SJCRH30 (cell line): ENCODE data around the gene GRB7. TPM values are rescaled to one million over a fixed set of nuclear protein-coding genes. Genes with fewer than 3 reads are reported as not detected.
"Not testable (repeated sequence)": the region's sequence is repeated elsewhere in the genome, so short reads cannot be mapped to it uniquely, and the experiment has no call there.

ENCODE experiments used
- DNase-seq, 2 experiments: peaks; one replicate each; pipeline ENCODE4 v3.0.0-alpha.2; 2015 to 2020
- H3K27ac ChIP-seq: fragments of 250-450 bp; sonication (Bioruptor Pico); 2 replicates; pipeline ENCODE4 v1.5.1; 2020; ENCODE audit warnings: mild to moderate bottlenecking, moderate library complexity
- H3K27me3 ChIP-seq: fragments of 250-450 bp; sonication (Bioruptor Pico); 2 replicates; pipeline ENCODE4 v1.5.1; 2020; ENCODE audit warnings: mild to moderate bottlenecking, moderate library complexity
- H3K36me3 ChIP-seq: fragments of 250-450 bp; sonication (Bioruptor Pico); 2 replicates; pipeline ENCODE4 v1.5.1; 2020; ENCODE audit warnings: mild to moderate bottlenecking, moderate library complexity
- H3K4me1 ChIP-seq: fragments of 250-450 bp; sonication (Bioruptor Pico); 2 replicates; pipeline ENCODE4 v1.5.1; 2020; ENCODE audit warnings: mild to moderate bottlenecking, moderate library complexity
- H3K4me3 ChIP-seq: fragments of 250-450 bp; sonication (Bioruptor Pico); 2 replicates; pipeline ENCODE4 v1.5.1; 2020; ENCODE audit warnings: mild to moderate bottlenecking, moderate library complexity
- H3K9me3 ChIP-seq: fragments of 250-450 bp; sonication (Bioruptor Pico); replicated peaks from 2 replicates; pipeline ENCODE4 v1.5.1; 2020; ENCODE audit warnings: mild to moderate bottlenecking, moderate library complexity
- total RNA-seq: library from RNA; depleted of rRNA; stranded (reverse); fragments of >200 nt; shearing (Covaris generic); gene quantifications from 2 replicates; pipeline ENCODE4 v1.2.3, GENCODE V29; 2014

The GRB7 gene
- total RNA-seq, 1 experiment from 2014 or later, result not detected

DNA sequence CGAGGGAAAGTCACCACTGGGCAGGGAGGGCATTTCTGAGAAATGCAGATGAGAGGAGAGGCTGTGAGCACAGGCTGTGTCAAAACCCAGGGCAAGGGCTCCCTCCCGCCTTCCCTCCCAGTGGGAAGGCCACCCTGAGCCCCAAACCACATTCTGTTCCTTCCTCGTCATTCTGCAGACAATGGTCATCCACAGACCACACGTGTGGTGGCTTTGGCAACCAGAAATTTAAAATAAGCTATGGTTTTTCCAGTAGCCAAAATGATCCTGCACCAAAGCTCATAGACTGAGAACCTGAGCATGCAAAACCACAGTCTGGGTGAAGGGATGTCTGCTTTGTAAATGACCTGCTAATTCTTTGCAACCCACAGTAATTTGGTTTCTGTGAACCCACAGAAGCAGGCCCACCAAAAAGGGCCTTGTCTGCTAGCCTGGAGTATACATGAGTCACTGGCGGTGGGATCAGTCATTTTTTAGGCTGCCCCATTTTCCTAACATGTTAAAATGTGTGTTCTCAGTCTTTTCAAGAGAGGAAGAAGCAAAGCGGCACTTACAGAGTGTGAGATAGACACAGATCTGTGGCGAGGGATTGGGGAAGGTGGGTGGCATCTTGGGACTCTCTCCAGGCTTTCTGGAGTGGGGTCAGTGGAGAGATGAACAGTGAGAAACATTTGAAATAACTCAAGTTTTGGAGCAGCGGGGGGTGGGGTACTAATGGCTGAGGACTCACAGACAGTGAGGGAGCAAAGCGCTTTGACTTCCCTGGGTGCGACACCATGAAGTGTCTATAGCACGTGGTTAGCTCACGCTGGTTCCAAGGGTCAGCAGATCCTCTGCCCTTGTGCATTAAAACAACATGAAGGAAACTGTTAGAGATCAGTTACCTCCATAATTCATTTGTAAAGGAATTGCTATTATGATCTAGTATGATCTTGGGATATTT, 20.5 kb downstream of the GRB7 start:
- no peak for DNase-seq
- no peak overlapping the region for H3K4me3 ChIP-seq
- H3K27me3 ChIP-seq, result peaks cover 8% of the 10 kb centered on the region; the same call in 1 of the 2 replicates
- peaks cover 9% of the 10 kb centered on the region; the same call in 1 of the 2 replicates for H3K4me1 ChIP-seq
- H3K9me3 ChIP-seq, result no peaks in the 10 kb centered on the region
- H3K36me3 ChIP-seq, result no peaks in the 10 kb centered on the region
- H3K27ac ChIP-seq, result no peak overlapping the region

DNA sequence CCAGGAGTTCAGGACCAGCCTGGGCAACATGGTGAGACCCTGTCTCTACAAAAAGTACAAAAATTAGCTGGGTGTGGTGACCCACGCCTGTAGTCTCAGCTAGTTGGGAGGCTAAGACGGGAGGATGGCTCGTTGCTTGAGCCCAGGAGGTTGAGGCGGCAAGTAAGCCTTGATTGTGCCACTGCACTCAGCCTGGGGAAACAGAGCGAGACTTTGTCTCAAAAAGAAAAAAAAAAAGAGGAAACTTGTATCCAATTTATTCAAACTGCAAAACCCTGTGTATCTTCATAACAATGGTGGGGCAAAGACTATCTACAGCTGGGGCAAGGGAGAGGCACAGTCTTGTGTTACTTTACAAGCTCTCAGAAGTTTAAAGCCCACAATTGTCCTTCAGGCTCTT, 21.5 kb downstream of the GRB7 start:
- H3K4me3 ChIP-seq, result no peak overlapping the region
- H3K27ac ChIP-seq, result no peak overlapping the region
- H3K9me3 ChIP-seq, result no peaks in the 10 kb centered on the region
- DNase-seq, result no peak
- H3K36me3 ChIP-seq, result no peaks in the 10 kb centered on the region
- peaks cover 14% of the 10 kb centered on the region; the same call in 1 of the 2 replicates for H3K4me1 ChIP-seq
- peaks cover 8% of the 10 kb centered on the region; the same call in 1 of the 2 replicates for H3K27me3 ChIP-seq

DNA sequence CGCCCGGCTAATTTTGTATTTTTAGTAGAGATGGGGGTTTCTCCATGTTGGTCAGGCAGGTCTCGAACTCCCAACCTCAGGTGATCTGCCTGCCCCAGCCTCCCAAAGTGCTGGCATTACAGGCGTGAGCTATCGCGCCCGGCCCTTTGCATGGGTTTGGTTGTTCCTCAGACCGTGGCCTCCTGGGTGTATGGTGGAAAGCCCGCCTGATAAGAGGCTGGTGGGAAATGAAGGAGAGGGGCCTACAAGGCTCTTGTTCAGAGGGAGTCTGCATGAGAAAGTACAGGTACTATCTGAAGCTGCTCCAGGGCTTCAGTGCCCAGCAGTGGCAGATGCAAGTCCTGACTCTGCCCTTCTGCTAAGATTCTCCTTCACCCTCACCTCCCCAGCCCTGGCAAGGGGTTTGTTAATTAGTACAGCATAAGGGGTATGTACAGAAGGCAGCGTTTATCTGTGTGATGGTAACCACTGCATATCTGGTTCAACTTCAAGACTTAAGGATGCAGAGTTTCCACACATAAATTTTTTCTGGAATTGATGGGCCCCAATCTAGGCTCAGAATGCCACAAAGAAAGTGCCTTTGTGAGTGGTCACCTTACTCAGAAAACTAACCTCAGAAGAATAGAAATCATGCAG, 24.2 kb downstream of the GRB7 start:
- Histone ChIP-seq H3K9me3 (no peaks in the 10 kb centered on the region), H3K27ac (no peak overlapping the region), H3K27me3 (no peaks in the 10 kb centered on the region; the same call in 1 of the 2 replicates), H3K4me1 (peaks cover 14% of the 10 kb centered on the region; the same call in 1 of the 2 replicates), H3K36me3 (no peaks in the 10 kb centered on the region), H3K4me3 (no peak overlapping the region)
- DNase-seq, result no peak

DNA sequence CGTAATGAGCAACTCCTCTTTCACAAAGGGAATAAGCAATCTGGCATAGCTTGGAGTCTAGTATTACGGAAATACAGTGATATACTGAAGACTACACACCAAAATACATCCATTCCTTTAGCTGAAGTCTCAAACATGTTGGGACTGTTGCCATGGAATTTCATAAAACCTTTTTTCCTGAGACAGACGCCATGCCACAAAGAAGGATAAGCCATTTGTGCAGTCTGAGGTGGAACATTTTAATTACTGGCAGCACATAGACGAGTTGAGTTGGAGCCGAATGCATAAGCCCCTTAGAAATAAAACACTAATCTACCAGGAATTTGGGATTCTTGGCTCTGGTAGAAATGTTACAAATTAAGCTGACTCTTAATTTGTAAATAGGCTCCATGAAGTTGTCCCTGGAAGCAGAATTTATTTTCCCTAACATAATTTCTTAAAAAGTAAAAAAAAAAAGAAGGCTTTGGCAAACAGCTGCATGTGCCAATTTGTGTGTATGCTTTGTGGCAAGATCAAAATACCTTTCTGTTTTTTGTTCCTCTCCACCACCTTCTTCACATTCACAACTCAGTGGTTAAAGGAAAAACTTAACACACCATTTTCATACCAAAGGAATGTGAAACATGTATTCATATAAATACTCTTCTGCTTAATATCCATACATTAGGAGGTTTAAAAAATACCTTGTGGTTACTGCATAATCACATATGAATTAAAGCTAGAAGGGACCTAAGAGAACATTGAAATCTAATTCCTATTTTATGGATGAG, 25.5 kb downstream of the GRB7 start:
- no peaks in the 10 kb centered on the region; the same call in 1 of the 2 replicates for H3K27me3 ChIP-seq
- H3K27ac ChIP-seq, result peak overlapping the region; percentile 2; the same call in 1 of the 2 replicates
- H3K4me1 ChIP-seq, result peaks cover 14% of the 10 kb centered on the region; the same call in 1 of the 2 replicates
- no peaks in the 10 kb centered on the region for H3K9me3 ChIP-seq
- no peaks in the 10 kb centered on the region for H3K36me3 ChIP-seq
- no peak overlapping the region for H3K4me3 ChIP-seq
- no peak for DNase-seq

DNA sequence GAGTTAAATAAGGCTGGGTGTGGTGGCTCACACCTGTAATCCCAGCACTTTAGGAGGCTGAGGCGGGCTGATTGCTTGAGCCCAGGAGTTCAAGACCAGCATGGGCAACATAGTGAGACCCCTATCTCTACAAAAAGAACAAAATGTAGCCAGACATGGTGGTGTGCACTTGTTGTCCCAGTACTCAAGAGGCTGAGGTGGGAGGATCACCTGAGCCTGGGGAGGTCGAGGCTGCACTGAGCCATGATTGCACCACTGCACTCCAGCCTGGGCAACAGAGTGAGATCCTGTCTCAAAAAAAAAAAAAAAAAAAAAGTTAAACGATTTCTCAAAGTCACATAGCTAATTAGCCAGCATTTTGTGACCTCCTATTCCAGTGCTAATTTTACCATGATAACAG, 26.4 kb downstream of the GRB7 start:
- not testable (repeated sequence) for H3K4me3 ChIP-seq, H3K36me3 ChIP-seq, H3K9me3 ChIP-seq, H3K27ac ChIP-seq, H3K27me3 ChIP-seq, DNase-seq
- peaks cover 14% of the 10 kb centered on the region; the same call in 1 of the 2 replicates for H3K4me1 ChIP-seq

DNA sequence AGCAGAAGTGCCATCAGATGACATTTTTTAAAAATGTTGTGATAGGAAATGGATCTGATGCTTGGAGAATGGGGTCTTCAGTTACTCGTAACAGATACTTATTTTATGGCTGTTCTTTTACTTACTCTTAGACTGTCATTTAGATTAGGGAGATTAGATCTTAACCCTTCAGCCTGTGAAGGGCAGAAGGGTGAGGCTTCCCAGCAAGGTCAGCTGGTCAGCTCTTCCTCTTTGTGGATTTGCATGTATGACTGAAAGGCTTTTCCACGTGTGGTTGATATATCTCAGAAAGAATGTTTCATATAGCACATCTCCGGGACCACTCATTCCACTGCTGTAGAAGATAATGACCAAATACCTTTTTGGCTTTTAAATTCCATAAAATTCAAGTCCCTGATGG, 27.4 kb downstream of the GRB7 start:
- Histone ChIP-seq H3K4me1 (peaks cover 14% of the 10 kb centered on the region; the same call in 1 of the 2 replicates), H3K4me3 (no peak overlapping the region), H3K27ac (no peak overlapping the region), H3K27me3 (no peaks in the 10 kb centered on the region; the same call in 1 of the 2 replicates), H3K9me3 (no peaks in the 10 kb centered on the region), H3K36me3 (no peaks in the 10 kb centered on the region)
- no peak for DNase-seq

DNA sequence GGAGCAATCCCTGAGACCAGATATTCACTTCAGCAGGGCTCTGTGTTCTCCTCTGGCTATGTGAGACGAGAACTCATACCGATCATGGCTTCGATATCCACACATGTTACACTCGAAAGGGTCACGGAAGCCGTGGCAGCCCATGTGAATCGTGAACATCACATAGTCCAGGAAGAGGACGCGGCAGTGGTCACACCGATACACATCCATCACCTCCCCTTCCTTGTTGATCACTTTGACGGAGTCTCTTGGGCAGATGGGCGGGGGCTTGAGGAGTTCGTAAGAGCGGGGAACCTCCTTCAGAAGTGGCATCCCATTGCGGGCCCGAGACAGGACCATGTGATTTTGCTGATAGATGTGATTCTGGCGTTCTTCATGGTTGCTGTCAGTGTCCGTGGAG, 28.0 kb downstream of the GRB7 start:
- Histone ChIP-seq H3K36me3 (no peaks in the 10 kb centered on the region), H3K4me3 (no peak overlapping the region), H3K27ac (no peak overlapping the region), H3K27me3 (no peaks in the 10 kb centered on the region; the same call in 1 of the 2 replicates), H3K4me1 (peaks cover 14% of the 10 kb centered on the region; the same call in 1 of the 2 replicates), H3K9me3 (no peaks in the 10 kb centered on the region)
- no peak for DNase-seq

DNA sequence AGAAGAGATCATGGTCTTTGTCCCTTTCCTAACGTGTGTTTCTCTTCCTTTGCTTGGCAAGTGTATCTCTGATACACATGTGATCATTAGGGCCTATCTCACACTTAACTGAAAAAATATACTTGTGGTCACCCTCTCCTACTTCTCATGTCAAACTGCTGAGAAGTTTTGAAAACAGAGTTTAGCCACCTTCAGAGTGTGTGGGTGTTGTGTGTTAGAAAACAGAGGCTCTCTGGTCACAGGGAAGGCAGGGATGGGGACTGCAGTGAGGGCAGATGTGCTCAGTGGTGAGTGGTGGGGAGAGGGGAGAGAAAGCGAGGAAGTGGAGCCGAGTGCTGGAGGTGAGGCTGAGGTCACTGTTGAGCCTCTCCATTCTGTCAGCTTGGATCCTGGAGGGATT, 29.4 kb downstream of the GRB7 start:
- H3K27ac ChIP-seq, result no peak overlapping the region
- no peaks in the 10 kb centered on the region; the same call in none of the 2 replicates for H3K27me3 ChIP-seq
- no peaks in the 10 kb centered on the region for H3K36me3 ChIP-seq
- H3K9me3 ChIP-seq, result no peaks in the 10 kb centered on the region
- peaks cover 14% of the 10 kb centered on the region; the same call in 1 of the 2 replicates for H3K4me1 ChIP-seq
- no peak for DNase-seq
- H3K4me3 ChIP-seq, result no peak overlapping the region

DNA sequence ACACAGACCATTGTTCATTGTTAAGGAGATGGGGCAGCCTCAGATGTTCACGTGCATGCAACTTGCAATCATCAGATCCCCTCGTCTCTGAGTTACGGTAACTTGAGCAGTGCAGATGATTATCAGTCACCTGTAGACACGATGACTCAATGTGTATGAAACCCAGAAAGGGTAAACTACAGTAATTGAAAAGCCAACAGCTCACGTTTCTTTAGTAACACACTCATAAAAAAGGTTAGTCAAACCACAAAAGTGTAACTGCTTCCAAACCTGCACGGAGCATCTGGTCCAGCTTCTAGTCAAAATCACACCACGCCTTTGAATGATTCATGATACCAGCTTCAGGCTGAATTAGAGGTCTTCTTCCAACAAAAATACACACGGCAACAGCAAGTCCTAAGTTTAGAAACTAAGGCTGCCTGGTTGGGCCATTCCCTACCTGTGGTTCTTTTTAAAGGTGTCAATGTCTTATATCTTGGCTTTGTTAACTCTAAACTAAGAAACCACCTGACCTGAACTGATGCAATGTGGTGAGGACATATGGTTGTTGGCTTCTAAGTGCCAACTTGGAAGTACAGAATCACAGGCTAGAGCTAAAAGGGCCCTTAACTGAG, 32.3 kb downstream of the GRB7 start:
- no peak overlapping the region for H3K27ac ChIP-seq
- no peaks in the 10 kb centered on the region for H3K9me3 ChIP-seq
- no peak for DNase-seq
- H3K27me3 ChIP-seq, result peaks cover 11% of the 10 kb centered on the region
- no peak overlapping the region for H3K4me3 ChIP-seq
- no peaks in the 10 kb centered on the region for H3K4me1 ChIP-seq
- H3K36me3 ChIP-seq, result no peaks in the 10 kb centered on the region

DNA sequence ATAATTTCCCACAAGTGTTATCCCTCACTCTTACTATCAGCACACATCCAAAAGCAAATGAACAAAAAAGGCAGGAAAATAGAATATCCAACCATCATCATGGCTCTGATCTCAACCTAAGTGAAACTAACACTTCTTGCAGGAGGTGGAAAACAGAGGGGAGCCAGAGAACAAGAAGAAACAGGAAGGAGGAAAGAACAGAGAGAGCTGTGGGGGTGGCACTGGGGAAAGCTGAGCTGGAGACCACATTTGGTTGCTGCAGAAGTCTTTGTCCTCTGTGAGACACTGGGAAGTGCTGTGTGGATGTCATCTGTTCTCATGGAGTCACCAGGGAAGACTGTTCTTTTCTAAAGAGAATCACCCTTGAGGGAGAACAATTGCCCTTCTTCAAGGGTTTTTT, 34.7 kb downstream of the GRB7 start:
- Histone ChIP-seq H3K36me3 (no peaks in the 10 kb centered on the region), H3K4me3 (no peak overlapping the region), H3K27ac (no peak overlapping the region), H3K27me3 (peaks cover 15% of the 10 kb centered on the region), H3K4me1 (no peaks in the 10 kb centered on the region), H3K9me3 (no peaks in the 10 kb centered on the region)
- DNase-seq, result no peak

DNA sequence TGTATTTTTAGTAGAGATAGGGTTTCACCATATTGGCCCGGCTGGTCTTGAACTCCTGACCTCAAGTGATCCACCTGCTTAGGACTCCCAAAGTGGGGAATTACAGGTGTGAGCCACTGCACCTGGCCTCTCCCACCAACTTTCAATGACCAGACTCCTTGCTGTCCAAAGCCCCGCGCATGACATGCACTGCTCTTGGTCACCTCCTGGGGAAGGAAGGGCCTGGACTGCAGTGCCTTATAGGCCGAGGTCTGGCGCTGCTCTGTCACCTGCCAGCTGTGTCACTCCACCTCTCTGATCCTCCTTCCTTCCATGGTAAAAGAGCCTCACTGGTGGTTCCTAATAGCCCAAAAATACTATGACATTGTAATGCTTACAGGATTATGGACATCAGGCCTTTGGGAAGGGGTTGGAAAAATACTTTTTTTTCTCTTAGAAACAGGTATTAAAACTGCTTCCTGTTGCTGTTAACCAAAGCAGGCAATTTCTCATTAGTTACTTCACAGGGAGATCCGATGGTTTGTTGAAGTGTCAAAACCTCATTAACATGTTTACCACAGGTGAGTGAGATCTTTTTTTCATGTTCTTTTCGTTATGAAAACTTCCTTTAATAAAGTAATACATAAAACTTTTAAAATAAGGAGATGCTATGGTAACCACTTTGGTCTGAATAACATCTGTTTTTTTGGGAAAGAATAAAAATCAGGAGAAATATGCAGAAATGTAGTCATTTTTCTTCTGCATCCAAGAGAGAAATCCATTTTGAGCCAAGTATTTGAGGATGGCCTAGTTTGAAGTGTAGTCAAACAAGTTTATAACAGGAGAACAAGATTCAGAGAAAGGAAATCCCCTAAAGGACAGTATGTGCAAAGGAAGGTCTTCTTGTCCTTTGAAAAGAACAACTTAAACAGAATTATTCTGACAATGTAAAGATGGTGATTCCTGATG, 35.5 kb downstream of the GRB7 start:
- Histone ChIP-seq H3K36me3 (no peaks in the 10 kb centered on the region), H3K27me3 (peaks cover 15% of the 10 kb centered on the region), H3K4me1 (no peaks in the 10 kb centered on the region), H3K4me3 (no peak overlapping the region), H3K27ac (no peak overlapping the region), H3K9me3 (no peaks in the 10 kb centered on the region)
- no peak for DNase-seq

DNA sequence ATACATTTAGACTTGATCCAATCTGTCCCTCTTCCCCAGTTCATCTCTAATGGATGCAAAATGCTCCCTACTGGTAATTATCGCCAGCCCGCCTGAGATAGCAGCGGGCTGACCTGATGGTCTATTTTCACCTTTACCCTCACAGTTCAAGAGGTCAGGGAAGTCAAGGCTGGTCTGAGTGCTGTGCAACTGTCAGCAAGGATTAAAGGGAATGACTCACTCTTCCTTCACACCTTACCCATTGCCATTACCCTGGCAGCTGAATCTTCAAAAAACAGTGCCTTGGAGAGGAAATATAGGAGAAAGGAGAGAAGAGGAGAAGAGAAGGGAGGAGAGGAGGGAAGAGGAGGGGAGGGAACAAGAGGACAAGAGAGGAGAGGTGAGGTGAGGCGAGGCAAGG, 36.3 kb downstream of the GRB7 start:
- Histone ChIP-seq H3K27ac (no peak overlapping the region), H3K4me1 (no peaks in the 10 kb centered on the region), H3K36me3 (no peaks in the 10 kb centered on the region), H3K27me3 (peaks cover 22% of the 10 kb centered on the region), H3K9me3 (no peaks in the 10 kb centered on the region), H3K4me3 (no peak overlapping the region)
- no peak for DNase-seq

DNA sequence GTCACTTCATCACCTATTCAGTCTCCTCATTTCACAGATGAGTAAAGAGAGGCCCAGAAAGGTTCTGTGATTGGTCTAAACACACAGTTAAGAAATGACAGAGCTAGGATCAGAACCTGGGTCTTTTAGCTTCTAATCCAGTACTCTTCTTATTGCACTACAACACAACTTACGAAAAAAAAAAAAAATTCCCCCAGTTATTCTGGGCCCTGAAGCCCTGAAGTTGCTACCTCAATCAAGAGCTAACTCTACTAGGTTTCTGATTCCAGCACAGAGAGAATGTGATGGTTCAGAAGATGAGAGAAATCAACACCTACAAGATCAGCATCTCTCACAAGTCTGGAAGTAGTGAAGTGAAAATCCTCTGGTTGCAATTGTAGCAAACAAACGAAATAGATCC, 37.3 kb downstream of the GRB7 start:
- H3K27me3 ChIP-seq, result peaks cover 23% of the 10 kb centered on the region
- no peak for DNase-seq
- no peaks in the 10 kb centered on the region for H3K4me1 ChIP-seq
- H3K9me3 ChIP-seq, result no peaks in the 10 kb centered on the region
- no peaks in the 10 kb centered on the region for H3K36me3 ChIP-seq
- H3K27ac ChIP-seq, result no peak overlapping the region
- H3K4me3 ChIP-seq, result no peak overlapping the region
